Activated T-cell treated with anti-CD3 and anti-CD28 coated beads, Interleukin-2, amount 50 U/mL, for 4 hours (primary cell): ENCODE data around the gene ORM1. TPM values are rescaled to one million over a fixed set of nuclear protein-coding genes. Genes with fewer than 3 reads are reported as not detected.

Source experiments
- ATAC-seq, 2 donors: fragments of 200-7000 bp; cut with Tn5 transposase; one replicate each; pipeline ENCODE4 v1.10.0; 2021
- DNase-seq: peaks from one replicate; pipeline ENCODE4 v3.0.0-alpha.2; 2020
- H3K27me3 Mint-ChIP-seq: one replicate; pipeline ENCODE4 v1.8.0; 2021; ENCODE audit warnings: low read depth, mixed read lengths
- H3K36me3 Mint-ChIP-seq: one replicate; pipeline ENCODE4 v1.8.0; 2022; ENCODE audit warnings: mixed read lengths; ENCODE audit not compliant: insufficient read depth
- H3K4me1 Mint-ChIP-seq: one replicate; pipeline ENCODE4 v1.8.0; 2021; ENCODE audit warnings: low read depth, mixed read lengths
- H3K4me3 Mint-ChIP-seq: one replicate; pipeline ENCODE4 v1.8.0; 2021; ENCODE audit warnings: mild to moderate bottlenecking, moderate library complexity, mixed read lengths
- H3K9me3 Mint-ChIP-seq: one replicate; pipeline ENCODE4 v1.8.0; 2021; ENCODE audit warnings: mixed read lengths
- total RNA-seq, 3 donors: library from RNA; stranded (reverse); gene quantifications; one replicate each; pipeline ENCODE4 v1.2.1, GENCODE V29; 2021

The ORM1 gene
- total RNA-seq, 3 donors from 2014 or later: 2.4 to 4.5 (median 3.5) TPM

- no peaks in the 10 kb centered on the region for H3K4me1 Mint-ChIP-seq
- no peak for DNase-seq
- H3K27me3 Mint-ChIP-seq: no peaks in the 10 kb centered on the region
- no peak for ATAC-seq
- H3K36me3 Mint-ChIP-seq: no peaks in the 10 kb centered on the region
- no peaks in the 10 kb centered on the region for H3K9me3 Mint-ChIP-seq
- H3K4me3 Mint-ChIP-seq: no peak overlapping the region
Measured at GRCh38 chr9:114283551-114284111, 39.3 kb upstream of the ORM1 start.

GRCh38 chr9:114284316-114285060 lies 38.4 kb upstream of the ORM1 start:
- H3K4me3 Mint-ChIP-seq: no peak overlapping the region
- DNase-seq (no peak), ATAC-seq (no peak)
- H3K27me3 Mint-ChIP-seq: no peaks in the 10 kb centered on the region
- H3K36me3 Mint-ChIP-seq: no peaks in the 10 kb centered on the region
- H3K9me3 Mint-ChIP-seq: no peaks in the 10 kb centered on the region
- H3K4me1 Mint-ChIP-seq: no peaks in the 10 kb centered on the region

GRCh38 chr9:114285166-114285867 lies 37.6 kb upstream of the ORM1 start:
- Mint-ChIP-seq H3K4me3 (no peak overlapping the region), H3K27me3 (no peaks in the 10 kb centered on the region), H3K36me3 (no peaks in the 10 kb centered on the region), H3K4me1 (no peaks in the 10 kb centered on the region), H3K9me3 (no peaks in the 10 kb centered on the region)
- no peak for ATAC-seq
- no peak for DNase-seq

GRCh38 chr9:114286146-114286679 lies 36.7 kb upstream of the ORM1 start:
- ATAC-seq (no peak), DNase-seq (no peak)
- peaks cover 4% of the 10 kb centered on the region for H3K4me1 Mint-ChIP-seq
- peaks cover 4% of the 10 kb centered on the region for H3K27me3 Mint-ChIP-seq
- no peaks in the 10 kb centered on the region for H3K36me3 Mint-ChIP-seq
- H3K4me3 Mint-ChIP-seq: no peak overlapping the region
- no peaks in the 10 kb centered on the region for H3K9me3 Mint-ChIP-seq

GRCh38 chr9:114287001-114287762 lies 35.7 kb upstream of the ORM1 start:
- DNase-seq (no peak), ATAC-seq (no peak)
- Mint-ChIP-seq H3K27me3 (peaks cover 4% of the 10 kb centered on the region), H3K4me3 (no peak overlapping the region), H3K4me1 (peaks cover 4% of the 10 kb centered on the region), H3K9me3 (no peaks in the 10 kb centered on the region), H3K36me3 (no peaks in the 10 kb centered on the region)

- ATAC-seq: no peak
- no peaks in the 10 kb centered on the region for H3K36me3 Mint-ChIP-seq
- H3K27me3 Mint-ChIP-seq: peaks cover 4% of the 10 kb centered on the region
- no peak for DNase-seq
- no peak overlapping the region for H3K4me3 Mint-ChIP-seq
- peaks cover 4% of the 10 kb centered on the region for H3K4me1 Mint-ChIP-seq
- no peaks in the 10 kb centered on the region for H3K9me3 Mint-ChIP-seq
Measured at GRCh38 chr9:114287763-114288192, 35.1 kb upstream of the ORM1 start.

GRCh38 chr9:114288193-114289091 lies 34.5 kb upstream of the ORM1 start:
- ATAC-seq: no peak
- peaks cover 4% of the 10 kb centered on the region for H3K27me3 Mint-ChIP-seq
- no peaks in the 10 kb centered on the region for H3K36me3 Mint-ChIP-seq
- peaks cover 4% of the 10 kb centered on the region for H3K4me1 Mint-ChIP-seq
- no peak overlapping the region for H3K4me3 Mint-ChIP-seq
- no peaks in the 10 kb centered on the region for H3K9me3 Mint-ChIP-seq
- DNase-seq: no peak

GRCh38 chr9:114289106-114289505 lies 33.8 kb upstream of the ORM1 start:
- Mint-ChIP-seq H3K4me1 (peaks cover 4% of the 10 kb centered on the region), H3K27me3 (peaks cover 4% of the 10 kb centered on the region), H3K9me3 (no peaks in the 10 kb centered on the region), H3K36me3 (no peaks in the 10 kb centered on the region), H3K4me3 (no peak overlapping the region)
- ATAC-seq (no peak), DNase-seq (no peak)

- Mint-ChIP-seq H3K4me1 (peaks cover 4% of the 10 kb centered on the region), H3K4me3 (no peak overlapping the region), H3K36me3 (no peaks in the 10 kb centered on the region), H3K27me3 (peaks cover 4% of the 10 kb centered on the region), H3K9me3 (peaks cover 4% of the 10 kb centered on the region)
- no peak for DNase-seq
- ATAC-seq: no peak
Measured at GRCh38 chr9:114289571-114290481, 33.1 kb upstream of the ORM1 start.

GRCh38 chr9:114290561-114290986 lies 32.3 kb upstream of the ORM1 start:
- H3K9me3 Mint-ChIP-seq: peaks cover 10% of the 10 kb centered on the region
- H3K4me3 Mint-ChIP-seq: no peak overlapping the region
- peaks cover 4% of the 10 kb centered on the region for H3K4me1 Mint-ChIP-seq
- ATAC-seq: no peak
- no peak for DNase-seq
- H3K36me3 Mint-ChIP-seq: no peaks in the 10 kb centered on the region
- H3K27me3 Mint-ChIP-seq: peaks cover 4% of the 10 kb centered on the region

- ATAC-seq (peak; percentile 37 to 54), DNase-seq (peak; percentile 68)
- H3K9me3 Mint-ChIP-seq: peaks cover 13% of the 10 kb centered on the region
- peaks cover 4% of the 10 kb centered on the region for H3K4me1 Mint-ChIP-seq
- peaks cover 4% of the 10 kb centered on the region for H3K27me3 Mint-ChIP-seq
- no peak overlapping the region for H3K4me3 Mint-ChIP-seq
- H3K36me3 Mint-ChIP-seq: peaks cover 3% of the 10 kb centered on the region
Measured at GRCh38 chr9:114291064-114291474, 31.8 kb upstream of the ORM1 start.

GRCh38 chr9:114291886-114292590 lies 30.9 kb upstream of the ORM1 start:
- Mint-ChIP-seq H3K4me3 (no peak overlapping the region), H3K9me3 (peaks cover 18% of the 10 kb centered on the region), H3K27me3 (peaks cover 4% of the 10 kb centered on the region), H3K4me1 (peaks cover 4% of the 10 kb centered on the region), H3K36me3 (peaks cover 3% of the 10 kb centered on the region)
- DNase-seq (no peak), ATAC-seq (no peak)
